SK-N-SH (cell line): ENCODE data around the gene NR2C1. TPM values are rescaled to one million over a fixed set of nuclear protein-coding genes. Genes with fewer than 3 reads are reported as not detected.

Experiments
- CTCF ChIA-PET: fragments of 300-600, 350-600 bp; formaldehyde crosslinking; extraction: SDS; loops from one replicate; lab custom pipeline; 2021; lab: Yijun Ruan, JAX
- POLR2A ChIA-PET: fragments of 350-600 bp; sonication (Branson Sonifier 250); formaldehyde crosslinking; extraction: SDS; loops from one replicate; lab custom pipeline; 2020; ENCODE audit warnings: antibody characterized with exemption, inconsistent platforms; lab: Yijun Ruan, JAX
- DNase-seq: peaks from one replicate; pipeline ENCODE4 v3.0.0; 2012
- H2AFZ ChIP-seq: fragments of 200-600 bp; sonication (generic); 2 replicates; pipeline ENCODE4 v1.8.1; 2016; ENCODE audit warnings: antibody characterized with exemption, mild to moderate bottlenecking, low read depth
- H3F3A ChIP-seq: fragments of 200-600 bp; sonication (generic); replicated peaks from 2 replicates; pipeline ENCODE3; 2016; ENCODE audit warnings: antibody characterized with exemption, mild to moderate bottlenecking; ENCODE audit not compliant: insufficient read depth
- H3K27ac ChIP-seq, 2 experiments: fragments of 200-500 bp in 1 of 2; fragments of 200-600 bp in 1 of 2; sonication (Bioruptor generic) in 1 of 2; sonication (generic), shearing (Covaris generic) in 1 of 2; 2 replicates each; pipeline versions ENCODE4 v1.5.1 to v1.6.1; 2014 to 2016; ENCODE audit warnings: low read depth in 2 of 2, inconsistent platforms in 1 of 2, low read length in 1 of 2, mild to moderate bottlenecking in 1 of 2, mixed read lengths in 1 of 2
- H3K27me3 ChIP-seq: fragments of 200-600 bp; sonication (generic), shearing (Covaris generic); 2 replicates; pipeline ENCODE4 v1.6.1; 2016; ENCODE audit warnings: mixed run types; ENCODE audit not compliant: insufficient read depth
- H3K36me3 ChIP-seq, 2 experiments: fragments of 200-500 bp in 1 of 2; fragments of 200-600 bp in 1 of 2; sonication (Bioruptor generic) in 1 of 2; sonication (generic) in 1 of 2; replicated peaks in 1 of 2; 2 replicates each; pipeline versions ENCODE3 to v1.5.1; 2014 to 2016; ENCODE audit warnings: low read length in 1 of 2, mild to moderate bottlenecking in 1 of 2; ENCODE audit not compliant: insufficient read depth in 2 of 2, control insufficient read depth in 1 of 2
- H3K4me1 ChIP-seq, 2 experiments: fragments of 200-500 bp in 1 of 2; fragments of 200-600 bp in 1 of 2; sonication (Bioruptor generic) in 1 of 2; sonication (generic), shearing (Covaris generic) in 1 of 2; 2 replicates each; pipeline versions ENCODE4 v1.5.1 to v1.6.1; 2014 to 2016; ENCODE audit warnings: low read depth in 1 of 2, low read length in 1 of 2, mixed run types in 1 of 2; ENCODE audit not compliant: insufficient read depth in 2 of 2, control insufficient read depth in 1 of 2
- H3K4me2 ChIP-seq: fragments of 200-600 bp; sonication (generic), shearing (Covaris generic); 2 replicates; pipeline ENCODE4 v1.6.1; 2017; ENCODE audit warnings: mixed run types
- H3K4me3 ChIP-seq, 2 experiments: fragments of 200-500 bp in 1 of 2; fragments of 200-600 bp in 1 of 2; sonication (Bioruptor generic) in 1 of 2; sonication (generic), shearing (Covaris generic) in 1 of 2; 2 replicates each; pipeline versions ENCODE4 v1.5.1 to v1.8.1; 2014 to 2016; ENCODE audit warnings: low read depth in 2 of 2, inconsistent platforms in 1 of 2, low read length in 1 of 2, mild to moderate bottlenecking in 1 of 2, mixed read lengths in 1 of 2, moderate library complexity in 1 of 2
- H3K79me2 ChIP-seq: fragments of 200-600 bp; sonication (generic); 2 replicates; pipeline ENCODE4 v1.8.1; 2017; ENCODE audit warnings: mild to moderate bottlenecking; ENCODE audit not compliant: insufficient read depth
- H3K9ac ChIP-seq: fragments of 200-600 bp; sonication (generic); 2 replicates; pipeline ENCODE4 v1.6.1; 2017; ENCODE audit warnings: mixed run types
- H3K9me2 ChIP-seq: fragments of 200-600 bp; sonication (generic); 2 replicates; pipeline ENCODE4 v1.6.1; 2017; ENCODE audit warnings: mixed run types
- H3K9me3 ChIP-seq: fragments of 200-600 bp; sonication (generic); 2 replicates; pipeline ENCODE4 v1.6.1; 2017; ENCODE audit warnings: mixed run types, mild to moderate bottlenecking, moderate library complexity
- H4K20me1 ChIP-seq: fragments of 200-600 bp; sonication (generic); 2 replicates; pipeline ENCODE4 v1.6.1; 2017; ENCODE audit warnings: mild to moderate bottlenecking, mixed run types; ENCODE audit not compliant: insufficient read depth
- EP300 ChIP-seq, 2 experiments: IDR thresholded peaks; 2 replicates each; pipeline versions ENCODE4 v1.4.0 to v1.6.1; 2012; ENCODE audit warnings: borderline replicate concordance in 1 of 2, low read depth in 1 of 2, low read length in 1 of 2
- GABPA ChIP-seq: IDR thresholded peaks from 2 replicates; pipeline ENCODE4 v1.4.0; 2012; ENCODE audit warnings: low read depth, mild to moderate bottlenecking
- GATA2 ChIP-seq: sonication (generic); formaldehyde crosslinking; IDR thresholded peaks from 2 replicates; pipeline ENCODE4 v1.5.0; 2020; ENCODE audit warnings: mild to moderate bottlenecking, missing genetic modification reagents
- JUND ChIP-seq: IDR thresholded peaks from 2 replicates; pipeline ENCODE4 v1.4.0; 2012
- MEF2A ChIP-seq: IDR thresholded peaks from 2 replicates; pipeline ENCODE4 v1.4.0; 2012; ENCODE audit warnings: low read depth, borderline replicate concordance
- NRF1 ChIP-seq: IDR thresholded peaks from 2 replicates; pipeline ENCODE4 v1.6.1; 2012; ENCODE audit warnings: low read depth, mild to moderate bottlenecking, low read length
- POLR2AphosphoS5 ChIP-seq: IDR thresholded peaks from 2 replicates; pipeline ENCODE4 v1.6.1; 2012; ENCODE audit warnings: low read depth, low read length
- RCOR1 ChIP-seq: fragments of 150-350 bp; IDR thresholded peaks from 2 replicates; pipeline ENCODE4 v1.6.1; 2017; ENCODE audit warnings: antibody characterized with exemption, low read length
- RFX5 ChIP-seq: IDR thresholded peaks from 2 replicates; pipeline ENCODE4 v1.6.1; 2012; ENCODE audit warnings: mild to moderate bottlenecking, improper control_type of control experiment, low read length
- SIN3A ChIP-seq: IDR thresholded peaks from 2 replicates; pipeline ENCODE4 v1.6.1; 2012; ENCODE audit warnings: low read depth, mild to moderate bottlenecking, low read length, moderate library complexity, borderline replicate concordance
- SMC3 ChIP-seq: IDR thresholded peaks from 2 replicates; pipeline ENCODE4 v1.6.1; 2012; ENCODE audit warnings: low read depth, low read length, improper control_type of control experiment
- TCF12 ChIP-seq: IDR thresholded peaks from 2 replicates; pipeline ENCODE4 v1.4.0; 2012
- TEAD4 ChIP-seq: IDR thresholded peaks from 2 replicates; pipeline ENCODE4 v1.4.0; 2012; ENCODE audit warnings: mild to moderate bottlenecking, borderline replicate concordance; ENCODE audit not compliant: insufficient read depth
- WGBS: methylation state at CpG from one replicate; pipeline ENCODE4 v1.1.6; 2017; ENCODE audit warnings: low lambda C conversion rate; 5-methylcytosine and 5-hydroxymethylcytosine counted together
- polyA plus RNA-seq, 3 experiments: library from polyadenylated mRNA; depleted of rRNA; stranded (reverse); fragments of >200 nt; gene quantifications; 2 replicates each; pipeline ENCODE4 v1.2.3, GENCODE V29; 2012
- TF ChIP-seq, protein P1 (sequence below): fragments of 150-350 bp; IDR thresholded peaks from 2 replicates; pipeline ENCODE4 v1.6.1; 2016; ENCODE audit warnings: mild to moderate bottlenecking, low read depth, low read length
- TF ChIP-seq, protein P2 (sequence below): IDR thresholded peaks from 2 replicates; pipeline ENCODE4; 2012
- TF ChIP-seq, protein P3 (sequence below): fragments of 200-600 bp; sonication (generic); IDR thresholded peaks from 2 replicates; pipeline ENCODE4 v1.6.1; 2017; ENCODE audit warnings: antibody characterized with exemption, mild to moderate bottlenecking, moderate library complexity
- TF ChIP-seq, protein P4 (sequence below): IDR thresholded peaks from 2 replicates; pipeline ENCODE4 v1.4.0; 2012; ENCODE audit warnings: low read depth
- TF ChIP-seq, protein P5 (sequence below): IDR thresholded peaks from 2 replicates; pipeline ENCODE4 v1.6.1; 2012; ENCODE audit warnings: mild to moderate bottlenecking, low read depth, low read length, moderate library complexity

The NR2C1 gene
- polyA plus RNA-seq, 1 of the 3 experiments (the other 2 are of a cell fraction), result 15.9 TPM

DNA sequence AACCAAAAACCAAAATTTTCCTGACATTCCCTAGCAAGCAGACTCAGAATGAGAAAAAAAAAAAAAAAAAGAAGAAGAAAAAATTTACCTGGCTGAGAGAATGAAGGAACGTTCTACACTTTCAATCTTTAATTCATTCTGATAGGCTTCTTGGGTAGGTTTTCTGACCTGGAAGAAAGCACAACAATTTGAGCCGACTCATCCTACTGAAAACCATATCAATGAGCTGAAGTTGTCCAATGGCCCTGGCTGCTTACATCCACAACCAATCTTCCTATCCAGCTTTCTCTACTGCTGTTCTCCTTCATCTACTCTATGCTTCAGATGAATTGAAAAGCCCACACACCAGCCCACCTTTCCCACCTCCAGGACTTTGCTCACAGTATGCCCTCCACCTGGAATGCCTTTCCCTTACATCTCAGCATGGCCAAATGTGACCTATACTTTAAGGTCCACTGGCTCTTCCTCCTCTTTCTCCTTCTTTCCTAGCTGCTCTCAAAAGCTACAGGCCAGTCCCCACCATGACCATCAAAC lies 31.6 kb upstream of the NR2C1 start:
- Histone ChIP-seq H3K4me2 (no peak overlapping the region), H2AFZ (no peak overlapping the region), H3K36me3 (no peaks in the 10 kb centered on the region), H3K9ac (no peak overlapping the region), H3K27me3 (no peaks in the 10 kb centered on the region), H3K9me3 (no peaks in the 10 kb centered on the region), H3K9me2 (no peaks in the 10 kb centered on the region), H3K4me1 (peaks cover 0 to 7% of the 10 kb centered on the region in 2 experiments; a peak in 1 of 4 replicates), H3K4me3 (no peak overlapping the region), H3K27ac (no peak overlapping the region), H3F3A (peaks cover 18% of the 10 kb centered on the region), H3K79me2 (no peaks in the 10 kb centered on the region), H4K20me1 (no peaks in the 10 kb centered on the region)
- no peak for DNase-seq
- CTCF ChIA-PET, result interaction anchor here (0.9 to 2.4 kb wide), 2 partner anchors 110 to 231 kb away, joined by 3 to 8 read pairs; no protein-coding TSS in a partner anchor
- POLR2A ChIA-PET, result no interaction called here
- WGBS, result 98% methylated on average over 2 of the region's 2 CpGs
- TF ChIP-seq GATA2 (no peak), MEF2A (no peak), POLR2AphosphoS5 (no peak), SIN3A (no peak), RCOR1 (no peak)

DNA sequence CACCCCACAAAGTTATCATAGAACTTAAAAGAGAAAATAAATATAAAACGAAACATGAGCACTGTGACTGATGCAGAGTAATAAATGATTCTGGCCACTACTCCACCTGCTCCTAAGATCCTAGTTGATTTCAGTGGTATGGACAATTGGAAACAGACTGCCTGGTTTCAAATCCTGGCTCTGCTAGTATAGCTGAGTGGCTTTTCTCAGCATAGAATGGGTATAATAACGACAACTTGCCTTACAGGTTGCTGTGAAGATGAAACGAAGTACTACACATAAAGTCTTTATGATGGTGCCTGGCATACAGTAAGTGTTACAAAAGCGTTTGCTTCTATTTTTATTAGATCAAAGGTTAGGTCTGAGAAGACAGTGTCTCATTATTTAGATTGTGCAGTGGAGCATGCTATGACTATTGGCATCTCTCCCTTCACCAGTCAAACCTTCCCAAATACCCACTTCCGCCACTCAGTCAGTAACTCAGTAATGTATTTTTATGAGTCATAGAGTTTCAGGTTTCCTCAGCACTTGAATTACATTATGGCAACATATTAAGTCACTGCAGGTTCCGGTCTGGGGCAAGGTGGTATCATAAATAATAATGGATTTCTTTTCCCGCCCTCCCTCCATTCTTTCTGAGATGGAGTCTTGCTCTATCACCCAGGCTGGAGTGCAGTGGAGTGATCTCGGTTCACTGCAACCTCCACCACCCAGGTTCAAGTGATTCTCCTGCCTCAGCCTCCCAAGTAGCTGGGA lies 29.7 kb upstream of the NR2C1 start:
- peaks cover 18% of the 10 kb centered on the region for H3F3A ChIP-seq
- POLR2A ChIA-PET, result no interaction called here
- TF ChIP-seq NRF1 (no peak), TCF12 (peak; percentile 81), MEF2A (peak; percentile 62; the same call in 1 of the 2 replicates), TEAD4 (peak; percentile 57; the same call in 1 of the 2 replicates), GATA2 (no peak), JUND (peak; percentile 91), RFX5 (no peak), GABPA (0 out of 2 replicates have a peak, but pooled peaks have one; percentile 42), EP300 (IDR thresholded peaks at IDR 0.05; ENCODE audit: borderline replicate concordance in 1 of 2, low read depth in 1 of 2, low read length in 1 of 2) (peak in 1 of 2 experiments; percentile 70; a peak in 1 of 4 replicates), SMC3 (no peak), RCOR1 (no peak)
- TF ChIP-seq, protein P1, sequence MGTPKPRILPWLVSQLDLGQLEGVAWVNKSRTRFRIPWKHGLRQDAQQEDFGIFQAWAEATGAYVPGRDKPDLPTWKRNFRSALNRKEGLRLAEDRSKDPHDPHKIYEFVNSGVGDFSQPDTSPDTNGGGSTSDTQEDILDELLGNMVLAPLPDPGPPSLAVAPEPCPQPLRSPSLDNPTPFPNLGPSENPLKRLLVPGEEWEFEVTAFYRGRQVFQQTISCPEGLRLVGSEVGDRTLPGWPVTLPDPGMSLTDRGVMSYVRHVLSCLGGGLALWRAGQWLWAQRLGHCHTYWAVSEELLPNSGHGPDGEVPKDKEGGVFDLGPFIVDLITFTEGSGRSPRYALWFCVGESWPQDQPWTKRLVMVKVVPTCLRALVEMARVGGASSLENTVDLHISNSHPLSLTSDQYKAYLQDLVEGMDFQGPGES, result no peak
- TF ChIP-seq, protein P2, sequence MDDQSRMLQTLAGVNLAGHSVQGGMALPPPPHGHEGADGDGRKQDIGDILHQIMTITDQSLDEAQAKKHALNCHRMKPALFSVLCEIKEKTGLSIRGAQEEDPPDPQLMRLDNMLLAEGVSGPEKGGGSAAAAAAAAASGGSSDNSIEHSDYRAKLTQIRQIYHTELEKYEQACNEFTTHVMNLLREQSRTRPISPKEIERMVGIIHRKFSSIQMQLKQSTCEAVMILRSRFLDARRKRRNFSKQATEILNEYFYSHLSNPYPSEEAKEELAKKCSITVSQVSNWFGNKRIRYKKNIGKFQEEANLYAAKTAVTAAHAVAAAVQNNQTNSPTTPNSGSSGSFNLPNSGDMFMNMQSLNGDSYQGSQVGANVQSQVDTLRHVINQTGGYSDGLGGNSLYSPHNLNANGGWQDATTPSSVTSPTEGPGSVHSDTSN, result peak; percentile 80
- TF ChIP-seq, protein P3, sequence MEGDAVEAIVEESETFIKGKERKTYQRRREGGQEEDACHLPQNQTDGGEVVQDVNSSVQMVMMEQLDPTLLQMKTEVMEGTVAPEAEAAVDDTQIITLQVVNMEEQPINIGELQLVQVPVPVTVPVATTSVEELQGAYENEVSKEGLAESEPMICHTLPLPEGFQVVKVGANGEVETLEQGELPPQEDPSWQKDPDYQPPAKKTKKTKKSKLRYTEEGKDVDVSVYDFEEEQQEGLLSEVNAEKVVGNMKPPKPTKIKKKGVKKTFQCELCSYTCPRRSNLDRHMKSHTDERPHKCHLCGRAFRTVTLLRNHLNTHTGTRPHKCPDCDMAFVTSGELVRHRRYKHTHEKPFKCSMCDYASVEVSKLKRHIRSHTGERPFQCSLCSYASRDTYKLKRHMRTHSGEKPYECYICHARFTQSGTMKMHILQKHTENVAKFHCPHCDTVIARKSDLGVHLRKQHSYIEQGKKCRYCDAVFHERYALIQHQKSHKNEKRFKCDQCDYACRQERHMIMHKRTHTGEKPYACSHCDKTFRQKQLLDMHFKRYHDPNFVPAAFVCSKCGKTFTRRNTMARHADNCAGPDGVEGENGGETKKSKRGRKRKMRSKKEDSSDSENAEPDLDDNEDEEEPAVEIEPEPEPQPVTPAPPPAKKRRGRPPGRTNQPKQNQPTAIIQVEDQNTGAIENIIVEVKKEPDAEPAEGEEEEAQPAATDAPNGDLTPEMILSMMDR, result no peak
- TF ChIP-seq, protein P4, sequence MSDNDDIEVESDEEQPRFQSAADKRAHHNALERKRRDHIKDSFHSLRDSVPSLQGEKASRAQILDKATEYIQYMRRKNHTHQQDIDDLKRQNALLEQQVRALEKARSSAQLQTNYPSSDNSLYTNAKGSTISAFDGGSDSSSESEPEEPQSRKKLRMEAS, result peak; percentile 63; the same call in 1 of the 2 replicates
- TF ChIP-seq, protein P5, sequence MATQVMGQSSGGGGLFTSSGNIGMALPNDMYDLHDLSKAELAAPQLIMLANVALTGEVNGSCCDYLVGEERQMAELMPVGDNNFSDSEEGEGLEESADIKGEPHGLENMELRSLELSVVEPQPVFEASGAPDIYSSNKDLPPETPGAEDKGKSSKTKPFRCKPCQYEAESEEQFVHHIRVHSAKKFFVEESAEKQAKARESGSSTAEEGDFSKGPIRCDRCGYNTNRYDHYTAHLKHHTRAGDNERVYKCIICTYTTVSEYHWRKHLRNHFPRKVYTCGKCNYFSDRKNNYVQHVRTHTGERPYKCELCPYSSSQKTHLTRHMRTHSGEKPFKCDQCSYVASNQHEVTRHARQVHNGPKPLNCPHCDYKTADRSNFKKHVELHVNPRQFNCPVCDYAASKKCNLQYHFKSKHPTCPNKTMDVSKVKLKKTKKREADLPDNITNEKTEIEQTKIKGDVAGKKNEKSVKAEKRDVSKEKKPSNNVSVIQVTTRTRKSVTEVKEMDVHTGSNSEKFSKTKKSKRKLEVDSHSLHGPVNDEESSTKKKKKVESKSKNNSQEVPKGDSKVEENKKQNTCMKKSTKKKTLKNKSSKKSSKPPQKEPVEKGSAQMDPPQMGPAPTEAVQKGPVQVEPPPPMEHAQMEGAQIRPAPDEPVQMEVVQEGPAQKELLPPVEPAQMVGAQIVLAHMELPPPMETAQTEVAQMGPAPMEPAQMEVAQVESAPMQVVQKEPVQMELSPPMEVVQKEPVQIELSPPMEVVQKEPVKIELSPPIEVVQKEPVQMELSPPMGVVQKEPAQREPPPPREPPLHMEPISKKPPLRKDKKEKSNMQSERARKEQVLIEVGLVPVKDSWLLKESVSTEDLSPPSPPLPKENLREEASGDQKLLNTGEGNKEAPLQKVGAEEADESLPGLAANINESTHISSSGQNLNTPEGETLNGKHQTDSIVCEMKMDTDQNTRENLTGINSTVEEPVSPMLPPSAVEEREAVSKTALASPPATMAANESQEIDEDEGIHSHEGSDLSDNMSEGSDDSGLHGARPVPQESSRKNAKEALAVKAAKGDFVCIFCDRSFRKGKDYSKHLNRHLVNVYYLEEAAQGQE, result no peak

More for the DNA sequence above, 29.7 kb upstream of the NR2C1 start:
- no peak for DNase-seq
- H4K20me1 ChIP-seq, result no peaks in the 10 kb centered on the region
- no peaks in the 10 kb centered on the region for H3K9me2 ChIP-seq
- H2AFZ ChIP-seq, result no peak overlapping the region
- H3K79me2 ChIP-seq, result no peaks in the 10 kb centered on the region
- no peaks in the 10 kb centered on the region for H3K27me3 ChIP-seq
- H3K9ac ChIP-seq, result no peak overlapping the region
- peaks cover 0 to 7% of the 10 kb centered on the region in 2 experiments; a peak in 1 of 4 replicates for H3K4me1 ChIP-seq
- peak overlapping the region; percentile 41; the same call in 1 of the 2 replicates for H3K4me2 ChIP-seq
- no peaks in the 10 kb centered on the region for H3K36me3 ChIP-seq
- H3K4me3 ChIP-seq, result no peak overlapping the region
- CTCF ChIA-PET, result interaction anchor here (0.8 to 1.5 kb wide), 3 partner anchors 13 to 233 kb away, joined by 3 to 4 read pairs (median 3); partner anchors contain the start of gene NR2C1
- WGBS, result 32% methylated on average over 8 of the region's 8 CpGs
- H3K9me3 ChIP-seq, result no peaks in the 10 kb centered on the region
- H3K27ac ChIP-seq, result peak overlapping the region; percentile 36 to 81; a peak in 3 of 4 replicates
